DND-41 (cell line): ENCODE results near the gene ROCK2.

Experiments used
- ATAC-seq: fragments of 200-7000 bp; cut with Tn5 transposase; 3 replicates; pipeline ENCODE4 v1.9.1; 2021; ENCODE audit warnings: low read depth; ENCODE audit not compliant: insufficient read depth
- DNase-seq: peaks from one replicate; pipeline ENCODE4 v3.0.0-alpha.2; 2020
- H2AFZ ChIP-seq: 2 replicates; pipeline ENCODE4 v1.6.0; 2012; ENCODE audit warnings: low read depth, low read length
- H3K27ac ChIP-seq: 2 replicates; pipeline ENCODE4 v1.5.1; 2012; ENCODE audit warnings: low read length, inconsistent platforms
- H3K27me3 ChIP-seq: fragments of 200-600 bp; sonication (generic); 2 replicates; pipeline ENCODE4 v1.6.0; 2012; ENCODE audit warnings: low read length, mild to moderate bottlenecking, inconsistent platforms; ENCODE audit not compliant: insufficient read depth, poor library complexity
- H3K36me3 ChIP-seq: 2 replicates; pipeline ENCODE4 v1.5.1; 2012; ENCODE audit warnings: low read length, inconsistent platforms; ENCODE audit not compliant: insufficient read depth
- H3K4me1 ChIP-seq: 2 replicates; pipeline ENCODE4 v1.5.1; 2012; ENCODE audit warnings: mild to moderate bottlenecking, low read length; ENCODE audit not compliant: insufficient read depth
- H3K4me2 ChIP-seq: 2 replicates; pipeline ENCODE4 v1.6.0; 2012; ENCODE audit warnings: mild to moderate bottlenecking, moderate library complexity, low read length, inconsistent platforms; ENCODE audit not compliant: insufficient read depth
- H3K4me3 ChIP-seq, 2 experiments: fragments of 200-600 bp in 1 of 2; shearing (Covaris generic) in 1 of 2; 2 replicates each; pipeline ENCODE4 v1.5.1; 2012 to 2016; ENCODE audit warnings: inconsistent platforms in 2 of 2, low read length in 2 of 2, mild to moderate bottlenecking in 2 of 2, low read depth in 1 of 2, moderate library complexity in 1 of 2
- H3K79me2 ChIP-seq: 2 replicates; pipeline ENCODE4 v1.6.0; 2012; ENCODE audit warnings: low read length, inconsistent platforms; ENCODE audit not compliant: insufficient read depth
- H3K9ac ChIP-seq: 2 replicates; pipeline ENCODE4 v1.6.0; 2012; ENCODE audit warnings: low read depth, mild to moderate bottlenecking, inconsistent platforms, low read length, moderate library complexity
- H3K9me3 ChIP-seq: 2 replicates; pipeline ENCODE4 v1.5.1; 2012; ENCODE audit warnings: low read length, moderate library complexity, mild to moderate bottlenecking, inconsistent platforms; ENCODE audit not compliant: insufficient read depth, severe bottlenecking
- H4K20me1 ChIP-seq: 2 replicates; pipeline ENCODE4 v1.6.0; 2012; ENCODE audit warnings: low read length; ENCODE audit not compliant: insufficient read depth
- CTCF ChIP-seq: IDR thresholded peaks from 2 replicates; pipeline ENCODE4 v1.5.1; 2012; ENCODE audit warnings: borderline replicate concordance, low read length, moderate library complexity, mild to moderate bottlenecking; ENCODE audit not compliant: poor library complexity, severe bottlenecking; ENCODE audit errors: extremely low read depth
- EZH2 ChIP-seq: IDR thresholded peaks from 3 replicates; pipeline ENCODE4 v1.6.1; 2012; ENCODE audit warnings: borderline replicate concordance, low read depth, mild to moderate bottlenecking, moderate library complexity, low read length, inconsistent platforms; ENCODE audit not compliant: severe bottlenecking

The ROCK2 gene

GRCh38 chr2:11160256-11160655 is 184.2 kb downstream of the ROCK2 start:
- Histone ChIP-seq H3K27ac (no peak overlapping the region), H3K27me3 (no peaks in the 10 kb centered on the region), H3K79me2 (no peaks in the 10 kb centered on the region), H3K4me2 (no peak overlapping the region), H2AFZ (no peak overlapping the region), H4K20me1 (no peaks in the 10 kb centered on the region), H3K4me3 (no peak overlapping the region), H3K9ac (no peak overlapping the region), H3K4me1 (peaks cover 11% of the 10 kb centered on the region), H3K9me3 (no peaks in the 10 kb centered on the region), H3K36me3 (no peaks in the 10 kb centered on the region)
- no peak for DNase-seq
- no peak for ATAC-seq
- TF ChIP-seq EZH2 (no peak), CTCF (no peak)

GRCh38 chr2:11159574-11160170 is 184.8 kb downstream of the ROCK2 start:
- H3K9ac ChIP-seq: no peak overlapping the region
- TF ChIP-seq CTCF (no peak), EZH2 (no peak)
- no peak overlapping the region for H2AFZ ChIP-seq
- H4K20me1 ChIP-seq: no peaks in the 10 kb centered on the region
- H3K4me2 ChIP-seq: no peak overlapping the region
- H3K4me1 ChIP-seq: peaks cover 12% of the 10 kb centered on the region
- no peaks in the 10 kb centered on the region for H3K79me2 ChIP-seq
- no peak for ATAC-seq
- H3K27me3 ChIP-seq: no peaks in the 10 kb centered on the region
- no peak overlapping the region for H3K27ac ChIP-seq
- no peaks in the 10 kb centered on the region for H3K9me3 ChIP-seq
- no peaks in the 10 kb centered on the region for H3K36me3 ChIP-seq
- H3K4me3 ChIP-seq: no peak overlapping the region
- DNase-seq: no peak

GRCh38 chr2:11158916-11159573 is 185.4 kb downstream of the ROCK2 start:
- no peak overlapping the region for H3K4me3 ChIP-seq
- no peaks in the 10 kb centered on the region for H3K9me3 ChIP-seq
- DNase-seq: no peak
- H3K4me1 ChIP-seq: peaks cover 19% of the 10 kb centered on the region
- no peaks in the 10 kb centered on the region for H3K79me2 ChIP-seq
- H3K4me2 ChIP-seq: no peak overlapping the region
- ATAC-seq: no peak
- no peak overlapping the region for H3K27ac ChIP-seq
- H3K36me3 ChIP-seq: no peaks in the 10 kb centered on the region
- H2AFZ ChIP-seq: no peak overlapping the region
- no peaks in the 10 kb centered on the region for H4K20me1 ChIP-seq
- H3K9ac ChIP-seq: no peak overlapping the region
- no peaks in the 10 kb centered on the region for H3K27me3 ChIP-seq
- no peak for TF ChIP-seq CTCF
- TF ChIP-seq EZH2: no peak
